PC-3 (cell line): ENCODE measurements around the gene CES4A. TPM values are rescaled to one million over a fixed set of nuclear protein-coding genes. Genes with fewer than 3 reads are reported as not detected.

ENCODE experiments used
- ATAC-seq: fragments of 200-7000 bp; cut with Tn5 transposase; 2 replicates; pipeline ENCODE4 v1.9.1; 2020; ENCODE audit warnings: mild to moderate bottlenecking, moderate library complexity
- BruUV-seq: library from RNA; stranded (reverse); fragments of 400-500 nt; replicated peaks from 2 replicates; lab custom pipeline; 2021; lab: Mats Ljungman, UMichigan
- CTCF ChIA-PET: fragments of 300-600 bp; sonication (Branson Sonifier 250); formaldehyde crosslinking; loops from one replicate; lab custom pipeline; 2022; ENCODE audit warnings: antibody characterized with exemption; lab: Charles Lee
- POLR2A ChIA-PET: fragments of 300-600 bp; sonication (Branson Sonifier 250); formaldehyde crosslinking; loops from one replicate; lab custom pipeline; 2022; ENCODE audit warnings: antibody characterized with exemption; ENCODE audit not compliant: unreplicated experiment; lab: Charles Lee
- DNase-seq: peaks from one replicate; pipeline ENCODE4 v3.0.0-alpha.2; 2015
- H2AFZ ChIP-seq: fragments of 300-600 bp; sonication (generic); 2 replicates; pipeline ENCODE4 v1.6.0; 2016; ENCODE audit warnings: antibody characterized with exemption, low read length
- H3F3A ChIP-seq: fragments of 300-600 bp; sonication (generic); one replicate; pipeline ENCODE4 v1.6.0; 2017; ENCODE audit warnings: antibody characterized with exemption, low read length, control low read depth, mild to moderate bottlenecking; ENCODE audit not compliant: unreplicated experiment
- H3K27ac ChIP-seq: fragments of 300-600 bp; sonication (generic); 2 replicates; pipeline ENCODE4 v1.5.1; 2016; ENCODE audit warnings: mild to moderate bottlenecking, low read length
- H3K27me3 ChIP-seq: fragments of 300-600 bp; sonication (generic); 2 replicates; pipeline ENCODE4 v1.6.1; 2016; ENCODE audit warnings: low read length, mixed read lengths
- H3K36me3 ChIP-seq: fragments of 300-600 bp; sonication (generic); 2 replicates; pipeline ENCODE4 v1.6.1; 2016; ENCODE audit warnings: low read depth, mixed run types, low read length, mixed read lengths
- H3K4me1 ChIP-seq: fragments of 300-600 bp; sonication (generic); 2 replicates; pipeline ENCODE4 v1.5.1; 2016; ENCODE audit warnings: low read length; ENCODE audit not compliant: insufficient read depth
- H3K4me2 ChIP-seq: fragments of 300-600 bp; sonication (generic); 2 replicates; pipeline ENCODE4 v1.6.0; 2016; ENCODE audit warnings: low read length
- H3K4me3 ChIP-seq: fragments of 300-600 bp; sonication (generic); 2 replicates; pipeline ENCODE4 v1.5.1; 2016; ENCODE audit warnings: mild to moderate bottlenecking, low read length, mixed read lengths
- H3K79me2 ChIP-seq: fragments of 300-600 bp; sonication (generic); 2 replicates; pipeline ENCODE4 v1.6.1; 2017; ENCODE audit warnings: low read length, mixed read lengths
- H3K9ac ChIP-seq: fragments of 300-600 bp; sonication (generic); 2 replicates; pipeline ENCODE4 v1.6.0; 2016; ENCODE audit warnings: mild to moderate bottlenecking, low read length
- H3K9me2 ChIP-seq: fragments of 300-600 bp; sonication (generic); replicated peaks from 2 replicates; pipeline ENCODE4 v1.6.1; 2016; ENCODE audit warnings: mixed run types, low read length, mixed read lengths
- H3K9me3 ChIP-seq: fragments of 300-600 bp; sonication (generic); 2 replicates; pipeline ENCODE4 v1.6.1; 2016; ENCODE audit warnings: low read length, mixed read lengths
- H4K20me1 ChIP-seq: fragments of 300-600 bp; sonication (generic); 2 replicates; pipeline ENCODE4 v1.6.1; 2016; ENCODE audit warnings: low read length, mixed read lengths
- EZH2 ChIP-seq: fragments of 300-600 bp; sonication (generic); IDR thresholded peaks from one replicate; pipeline ENCODE4 v1.6.1; 2017; ENCODE audit warnings: antibody characterized with exemption, mild to moderate bottlenecking, low read length; ENCODE audit not compliant: unreplicated experiment
- EZH2phosphoT487 ChIP-seq: fragments of 300-600 bp; sonication (generic); IDR thresholded peaks from 2 replicates; pipeline ENCODE4 v1.6.1; 2018; ENCODE audit warnings: mild to moderate bottlenecking, antibody characterized with exemption, low read length, borderline replicate concordance
- intact Hi-C: fragments of 100-400 bp; cut with micrococcal nuclease; formaldehyde crosslinking; loops from 2 replicates; pipeline ENCODE4 v1.9.0; 2023
- total RNA-seq: library from RNA; depleted of rRNA; stranded (reverse); fragments of >200 nt; gene quantifications from 2 replicates; pipeline ENCODE4 v1.2.3, GENCODE V29; 2014
- TF ChIP-seq, protein P1 (sequence below): fragments of 300-600 bp; sonication (generic); conservative IDR thresholded peaks from 2 replicates; pipeline ENCODE4 v1.5.1; 2017; ENCODE audit warnings: antibody characterized with exemption, low read depth, mild to moderate bottlenecking, low read length

Gene CES4A
- total RNA-seq, 1 experiment from 2014 or later, result 2.6 TPM

GRCh38 chr16:67029254-67030096, 41.1 kb downstream of the CES4A start:
- H3K4me1 ChIP-seq, result peaks cover 8% of the 10 kb centered on the region
- H3K27me3 ChIP-seq, result no peaks in the 10 kb centered on the region
- H3K9me3 ChIP-seq, result no peaks in the 10 kb centered on the region
- 0 out of 2 replicates have a peak, but pooled peaks cover 3% of the 10 kb centered on the region for H3K36me3 ChIP-seq
- BruUV-seq, result no TSS peak
- peaks cover 4% of the 10 kb centered on the region; the same call in 1 of the 2 replicates for H4K20me1 ChIP-seq
- ATAC-seq (peak; percentile 46), DNase-seq (peak; percentile 25)
- no peaks in the 10 kb centered on the region for H3F3A ChIP-seq
- TF ChIP-seq, protein P1, sequence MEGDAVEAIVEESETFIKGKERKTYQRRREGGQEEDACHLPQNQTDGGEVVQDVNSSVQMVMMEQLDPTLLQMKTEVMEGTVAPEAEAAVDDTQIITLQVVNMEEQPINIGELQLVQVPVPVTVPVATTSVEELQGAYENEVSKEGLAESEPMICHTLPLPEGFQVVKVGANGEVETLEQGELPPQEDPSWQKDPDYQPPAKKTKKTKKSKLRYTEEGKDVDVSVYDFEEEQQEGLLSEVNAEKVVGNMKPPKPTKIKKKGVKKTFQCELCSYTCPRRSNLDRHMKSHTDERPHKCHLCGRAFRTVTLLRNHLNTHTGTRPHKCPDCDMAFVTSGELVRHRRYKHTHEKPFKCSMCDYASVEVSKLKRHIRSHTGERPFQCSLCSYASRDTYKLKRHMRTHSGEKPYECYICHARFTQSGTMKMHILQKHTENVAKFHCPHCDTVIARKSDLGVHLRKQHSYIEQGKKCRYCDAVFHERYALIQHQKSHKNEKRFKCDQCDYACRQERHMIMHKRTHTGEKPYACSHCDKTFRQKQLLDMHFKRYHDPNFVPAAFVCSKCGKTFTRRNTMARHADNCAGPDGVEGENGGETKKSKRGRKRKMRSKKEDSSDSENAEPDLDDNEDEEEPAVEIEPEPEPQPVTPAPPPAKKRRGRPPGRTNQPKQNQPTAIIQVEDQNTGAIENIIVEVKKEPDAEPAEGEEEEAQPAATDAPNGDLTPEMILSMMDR, result no peak
- TF ChIP-seq EZH2phosphoT487 (no peak), EZH2 (no peak)
- peak overlapping the region; percentile 75 for H2AFZ ChIP-seq
- H3K9me2 ChIP-seq, result no peaks in the 10 kb centered on the region
- H3K27ac ChIP-seq, result peak overlapping the region; percentile 44
- peak overlapping the region; percentile 96 for H3K4me3 ChIP-seq
- peak overlapping the region; percentile 90 for H3K9ac ChIP-seq
- H3K79me2 ChIP-seq, result peaks cover 53% of the 10 kb centered on the region
- POLR2A ChIA-PET, result no interaction called here
- CTCF ChIA-PET, result no interaction called here
- intact Hi-C loops, result no loop called here
- H3K4me2 ChIP-seq, result peak overlapping the region; percentile 88

DNA sequence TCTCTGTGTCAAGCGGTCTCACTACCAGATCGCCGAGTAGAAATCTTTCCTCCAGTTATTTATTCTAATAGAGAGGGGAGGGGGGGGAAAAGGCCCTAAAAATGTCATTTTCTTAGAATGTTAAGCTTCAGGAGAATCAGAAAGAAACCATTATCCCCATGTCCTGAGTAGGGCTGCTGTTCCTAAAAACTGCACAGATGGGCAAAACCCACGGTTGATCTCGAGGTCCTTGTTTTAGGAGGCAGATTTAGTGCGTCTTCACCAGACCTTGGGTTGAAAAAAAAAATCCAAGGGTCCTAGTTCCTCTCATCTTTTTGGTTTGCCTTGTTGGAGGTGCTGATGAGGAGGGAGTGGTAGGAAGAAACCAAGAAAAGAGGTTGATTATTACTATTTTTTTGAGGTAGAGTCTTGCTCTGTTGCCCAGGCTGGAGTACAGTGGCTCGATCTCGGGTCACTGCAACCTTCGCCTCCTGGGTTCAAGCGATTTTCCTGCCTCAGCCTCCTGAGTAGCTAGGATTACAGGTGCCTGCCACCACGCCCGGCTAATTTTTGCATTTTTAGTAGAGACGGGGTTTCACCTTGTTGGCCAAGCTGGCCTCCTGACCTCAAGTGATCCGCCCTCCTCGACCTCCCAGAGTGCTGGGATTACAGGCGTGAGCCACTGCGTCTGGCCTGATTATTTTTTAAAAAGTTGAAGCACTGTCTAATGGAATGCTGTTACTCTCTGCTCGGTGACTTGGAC, 42.0 kb downstream of the CES4A start:
- intact Hi-C loops, result no loop called here
- Histone ChIP-seq H3F3A (no peaks in the 10 kb centered on the region), H3K27ac (no peak overlapping the region), H3K9me2 (no peaks in the 10 kb centered on the region), H3K79me2 (peaks cover 62% of the 10 kb centered on the region), H4K20me1 (peaks cover 4% of the 10 kb centered on the region; the same call in 1 of the 2 replicates), H3K4me3 (peak overlapping the region; percentile 96), H2AFZ (peak overlapping the region; percentile 75; the same call in 1 of the 2 replicates), H3K36me3 (0 out of 2 replicates have a peak, but pooled peaks cover 3% of the 10 kb centered on the region), H3K27me3 (no peaks in the 10 kb centered on the region), H3K4me1 (peaks cover 8% of the 10 kb centered on the region), H3K9me3 (no peaks in the 10 kb centered on the region), H3K9ac (peak overlapping the region; percentile 90), H3K4me2 (peak overlapping the region; percentile 88)
- DNase-seq (no peak), ATAC-seq (no peak)
- TF ChIP-seq, protein P1, result no peak
- TF ChIP-seq EZH2 (no peak), EZH2phosphoT487 (no peak)
- BruUV-seq, result TSS peak; percentile 31
- ChIA-PET POLR2A (no interaction called here), CTCF (interaction anchor here (0.6 kb wide), 1 partner anchor 9 kb away, joined by 3 read pairs; no protein-coding TSS in a partner anchor)
